RWPE2 (cell line): ENCODE measurements around the gene CAST.
A peak's percentile ranks its signal among the peaks of the same experiment; 100 is the strongest.

Experiments
- ATAC-seq: fragments of 200-7000 bp; cut with Tn5 transposase; 3 replicates; pipeline ENCODE4 v1.9.1; 2021; ENCODE audit warnings: low read depth
- DNase-seq: peaks from one replicate; pipeline ENCODE4 v3.0.0-alpha.2; 2020; ENCODE audit warnings: low spot score
- H3K27ac ChIP-seq: fragments of 450-650 bp; 2 replicates; pipeline ENCODE4 v1.5.1; 2017; ENCODE audit warnings: mild to moderate bottlenecking; ENCODE audit not compliant: poor library complexity, severe bottlenecking
- H3K27me3 ChIP-seq: fragments of 250-450 bp; sonication (Bioruptor Pico); 2 replicates; pipeline ENCODE4 v1.5.1; 2021; ENCODE audit warnings: mild to moderate bottlenecking, moderate library complexity; ENCODE audit not compliant: insufficient read depth, poor library complexity, severe bottlenecking
- H3K36me3 ChIP-seq: fragments of 250-450 bp; sonication (Bioruptor Pico); 2 replicates; pipeline ENCODE4 v1.5.1; 2020; ENCODE audit warnings: low read depth, mild to moderate bottlenecking, moderate library complexity
- H3K4me1 ChIP-seq: fragments of 250-450 bp; sonication (Bioruptor Pico); 2 replicates; pipeline ENCODE4 v1.5.1; 2021; ENCODE audit warnings: mild to moderate bottlenecking, moderate library complexity; ENCODE audit not compliant: insufficient read depth, poor library complexity, severe bottlenecking
- H3K4me3 ChIP-seq: fragments of 250-450 bp; sonication (Bioruptor Pico); 2 replicates; pipeline ENCODE4 v1.5.1; 2021; ENCODE audit warnings: mild to moderate bottlenecking, moderate library complexity; ENCODE audit not compliant: severe bottlenecking
- H3K9me3 ChIP-seq: fragments of 250-450 bp; sonication (Bioruptor Pico); 2 replicates; pipeline ENCODE4 v1.5.1; 2021; ENCODE audit warnings: mild to moderate bottlenecking, moderate library complexity; ENCODE audit not compliant: severe bottlenecking
- CTCF ChIP-seq: fragments of 450-650 bp; IDR thresholded peaks from one replicate; pipeline ENCODE4 v1.5.1; 2017; ENCODE audit warnings: mild to moderate bottlenecking, moderate library complexity; ENCODE audit not compliant: poor library complexity, severe bottlenecking

Gene CAST

GRCh38 chr5:96649681-96650540 lies 12.3 kb upstream of the CAST start:
- DNase-seq (no peak), ATAC-seq (peak; percentile 51)
- H3K27ac ChIP-seq = peak overlapping the region; percentile 33
- no peaks in the 10 kb centered on the region for H3K36me3 ChIP-seq
- H3K9me3 ChIP-seq = no peaks in the 10 kb centered on the region
- TF ChIP-seq CTCF = no peak
- no peaks in the 10 kb centered on the region for H3K27me3 ChIP-seq
- peaks cover 48% of the 10 kb centered on the region for H3K4me1 ChIP-seq
- no peak overlapping the region for H3K4me3 ChIP-seq

GRCh38 chr5:96651047-96651446 lies 11.1 kb upstream of the CAST start:
- H3K27ac ChIP-seq = no peak overlapping the region
- ATAC-seq = no peak

GRCh38 chr5:96651948-96652753 lies 10.0 kb upstream of the CAST start:
- Histone ChIP-seq H3K36me3 (no peaks in the 10 kb centered on the region), H3K9me3 (no peaks in the 10 kb centered on the region), H3K4me3 (no peak overlapping the region), H3K4me1 (peaks cover 69% of the 10 kb centered on the region), H3K27me3 (no peaks in the 10 kb centered on the region), H3K27ac (peak overlapping the region; percentile 82)
- DNase-seq (no peak), ATAC-seq (no peak)
- peak; percentile 31 for TF ChIP-seq CTCF

More at GRCh38 chr5:96651047-96651446, 11.1 kb upstream of the CAST start:
- Histone ChIP-seq H3K27me3 (no peaks in the 10 kb centered on the region), H3K36me3 (no peaks in the 10 kb centered on the region), H3K4me3 (no peak overlapping the region), H3K9me3 (no peaks in the 10 kb centered on the region), H3K4me1 (peaks cover 59% of the 10 kb centered on the region)
- TF ChIP-seq CTCF = no peak
- DNase-seq = no peak

GRCh38 chr5:96652769-96653454 lies 9.3 kb upstream of the CAST start:
- H3K9me3 ChIP-seq = no peaks in the 10 kb centered on the region
- peak overlapping the region; percentile 82 for H3K27ac ChIP-seq
- no peak overlapping the region for H3K4me3 ChIP-seq
- H3K27me3 ChIP-seq = no peaks in the 10 kb centered on the region
- DNase-seq (no peak), ATAC-seq (peak; percentile 53)
- peaks cover 75% of the 10 kb centered on the region for H3K4me1 ChIP-seq
- no peaks in the 10 kb centered on the region for H3K36me3 ChIP-seq
- no peak for TF ChIP-seq CTCF
